Measurements from ENCODE around the gene C3orf49.
A peak's percentile ranks its signal among the peaks of the same experiment; 100 is the strongest.

DNA sequence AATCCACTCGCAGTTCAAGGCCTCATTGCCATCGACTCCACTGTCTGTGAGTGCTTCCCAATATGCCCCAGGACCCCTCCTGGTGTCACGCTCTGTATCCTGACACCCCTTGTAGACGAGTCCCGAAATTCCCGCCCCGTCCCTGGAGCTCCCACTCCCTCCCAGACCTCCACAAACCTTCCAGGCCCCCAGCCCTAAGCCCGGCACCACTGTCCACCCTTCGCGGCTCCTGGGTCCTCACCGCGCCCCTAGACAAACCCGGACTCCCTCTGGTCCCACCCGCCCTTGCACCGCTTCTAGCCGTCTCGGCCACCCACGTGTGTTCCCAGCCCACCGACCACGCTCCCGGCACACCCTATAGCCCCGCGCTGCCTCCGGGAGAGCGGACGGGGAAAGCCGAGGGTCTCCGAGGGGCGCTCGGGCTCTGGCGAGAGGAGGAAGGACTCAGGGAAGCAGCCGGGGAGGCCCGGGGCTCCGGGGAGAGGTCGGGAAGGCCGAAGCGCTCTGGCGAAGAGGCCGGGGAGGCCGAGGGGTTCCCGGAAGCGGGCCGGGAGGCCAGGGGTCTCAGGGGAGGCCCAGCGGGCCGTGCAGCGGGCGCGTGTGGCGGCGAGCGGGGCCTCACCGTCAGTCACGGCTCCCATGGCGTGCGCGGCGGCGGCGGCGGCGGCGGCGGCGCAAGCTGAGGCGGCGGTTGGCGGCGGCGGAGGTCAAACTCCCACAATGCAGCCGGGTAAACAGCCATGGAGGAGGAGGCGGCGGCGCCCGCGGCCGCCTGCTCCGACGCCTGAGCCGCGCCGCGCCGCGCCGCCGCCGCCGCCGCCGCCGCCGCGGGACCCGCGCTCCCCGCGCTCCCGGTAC, 44.3 kb downstream of the C3orf49 start, which contains the start of the genes ATXN7 and THOC7:
- TF ChIP-seq CTCF (IDR thresholded peaks at IDR 0.05) (peak in 1 of 4 experiments; percentile 6), POLR2AphosphoS5 (IDR thresholded peaks at IDR 0.05) (no peak), POLR2A (IDR thresholded peaks at IDR 0.05) (peak; percentile 12)
